CD4-positive, alpha-beta T cell (primary cell): ENCODE measurements around the gene LPP. TPM values are rescaled to one million over a fixed set of nuclear protein-coding genes. Genes with fewer than 3 reads are reported as not detected.

Source experiments
- ATAC-seq: fragments of 200-7000 bp; cut with Tn5 transposase; one replicate; pipeline ENCODE4 v1.10.0; 2022; ENCODE audit warnings: mild to moderate bottlenecking; ENCODE audit not compliant: poor library complexity
- CTCF ChIA-PET: fragments of 350-600 bp; sonication (Branson Sonifier 250); formaldehyde crosslinking; loops from one replicate; lab custom pipeline; 2021; ENCODE audit warnings: antibody characterized with exemption, inconsistent platforms; lab: Charles Lee
- POLR2A ChIA-PET: fragments of 350-600 bp; sonication (Branson Sonifier 250); formaldehyde crosslinking; loops from one replicate; lab custom pipeline; 2021; ENCODE audit warnings: antibody characterized with exemption, inconsistent platforms; lab: Charles Lee
- DNase-seq, 14 experiments: peaks; one replicate each; pipeline ENCODE4 v3.0.0-alpha.2; 2013 to 2020; ENCODE audit warnings: mixed read lengths in 2 of 14
- H3K27ac ChIP-seq, 2 donors: one replicate each; pipeline versions ENCODE4 v1.5.1 to v1.7.0; 2013; ENCODE audit warnings: low read length in 2 of 2, low read depth in 1 of 2, mild to moderate bottlenecking in 1 of 2
- H3K27me3 ChIP-seq, 2 experiments: 1 replicate in 1 of 2; 2 replicates in 1 of 2; pipeline versions ENCODE4 v1.6.1 to v1.7.0; 2013; ENCODE audit warnings: low read length in 2 of 2, control low read depth in 1 of 2, mild to moderate bottlenecking in 1 of 2, moderate library complexity in 1 of 2; ENCODE audit not compliant: insufficient read depth in 2 of 2, control insufficient read depth in 1 of 2
- H3K36me3 ChIP-seq: one replicate; pipeline ENCODE4 v1.6.1; 2013; ENCODE audit warnings: low read length, control low read depth; ENCODE audit not compliant: insufficient read depth
- H3K4me1 ChIP-seq: one replicate; pipeline ENCODE4 v1.6.1; 2013; ENCODE audit warnings: low read length, control low read depth; ENCODE audit not compliant: insufficient read depth
- H3K4me3 ChIP-seq: one replicate; pipeline ENCODE4 v1.5.1; 2013; ENCODE audit warnings: mild to moderate bottlenecking, low read length, moderate library complexity
- H3K9me3 ChIP-seq, 2 experiments: 1 replicate in 1 of 2; 2 replicates in 1 of 2; pipeline versions ENCODE4 v1.6.1 to v1.7.0; 2013; ENCODE audit warnings: low read length in 2 of 2, mild to moderate bottlenecking in 2 of 2, control low read depth in 1 of 2, moderate library complexity in 1 of 2; ENCODE audit not compliant: control insufficient read depth in 1 of 2, insufficient read depth in 1 of 2
- H3K27ac Mint-ChIP-seq: one replicate; pipeline ENCODE4 v1.8.0; 2020; ENCODE audit warnings: mixed read lengths
- H3K27me3 Mint-ChIP-seq: one replicate; pipeline ENCODE4 v1.8.0; 2021; ENCODE audit warnings: mixed read lengths
- H3K36me3 Mint-ChIP-seq: one replicate; pipeline ENCODE4 v1.8.0; 2021; ENCODE audit warnings: low read depth, mixed read lengths
- H3K4me1 Mint-ChIP-seq: one replicate; pipeline ENCODE4 v1.8.0; 2021; ENCODE audit warnings: low read depth, mixed read lengths
- H3K4me3 Mint-ChIP-seq: one replicate; pipeline ENCODE4 v1.8.0; 2020; ENCODE audit warnings: mild to moderate bottlenecking, mixed read lengths
- H3K9me3 Mint-ChIP-seq: one replicate; pipeline ENCODE4 v1.8.0; 2020; ENCODE audit warnings: mixed read lengths
- intact Hi-C, 2 experiments: fragments of 100-400 bp; cut with DNase I in 1 of 2; cut with micrococcal nuclease in 1 of 2; formaldehyde crosslinking; loops; one replicate each; pipeline versions ENCODE4 v1.15.1 to v1.9.0; 2023 to 2025; cut with DNase I, micrococcal nuclease
- total RNA-seq, 174 experiments: library from RNA in 2 of 174; stranded (reverse) in 2 of 174; gene quantifications; one replicate each; pipeline ENCODE4 v1.2.3 and lab custom pipeline; 2021 to 2026
- TF ChIP-seq, protein P1 (sequence below): fragments of 200-600 bp; IDR thresholded peaks from one replicate; pipeline ENCODE4 v1.8.0; 2022; ENCODE audit warnings: antibody characterized with exemption, mild to moderate bottlenecking

The LPP gene
- total RNA-seq, 2 experiments from 2014 or later, result 45.6 to 45.9 TPM

DNA sequence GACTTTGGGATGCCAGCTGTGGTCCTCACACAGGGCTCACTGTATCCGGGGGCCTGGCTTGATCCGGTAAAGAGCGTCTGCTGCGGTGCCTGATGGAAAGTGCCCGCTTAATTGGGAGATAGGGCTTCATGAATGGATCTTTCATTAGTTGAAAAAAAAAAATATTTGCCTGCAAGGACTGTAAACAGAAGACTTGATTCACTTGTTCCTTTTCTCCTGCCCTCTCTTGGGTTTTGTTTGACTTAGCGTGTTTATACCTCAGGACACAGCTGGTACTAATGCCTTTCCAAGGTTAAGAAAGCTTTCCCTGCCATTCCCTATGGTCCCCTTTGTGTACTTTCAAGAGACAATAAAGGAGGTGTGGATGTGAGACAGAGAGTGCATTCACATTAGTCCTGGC, 493.3 kb downstream of the LPP start:
- no peaks in the 10 kb centered on the region for H3K27me3 ChIP-seq
- H3K27ac Mint-ChIP-seq, result no peak overlapping the region
- H3K9me3 ChIP-seq, result no peaks in the 10 kb centered on the region
- no peaks in the 10 kb centered on the region for H3K9me3 Mint-ChIP-seq
- H3K27ac ChIP-seq, result no peak overlapping the region
- H3K36me3 Mint-ChIP-seq, result no peaks in the 10 kb centered on the region
- no peaks in the 10 kb centered on the region for H3K4me1 ChIP-seq
- no peaks in the 10 kb centered on the region for H3K4me1 Mint-ChIP-seq
- no peak overlapping the region for H3K4me3 ChIP-seq
- POLR2A ChIA-PET, result no interaction called here
- H3K4me3 Mint-ChIP-seq, result no peak overlapping the region
- no peaks in the 10 kb centered on the region for H3K36me3 ChIP-seq
- no peaks in the 10 kb centered on the region for H3K27me3 Mint-ChIP-seq
- TF ChIP-seq, protein P1, sequence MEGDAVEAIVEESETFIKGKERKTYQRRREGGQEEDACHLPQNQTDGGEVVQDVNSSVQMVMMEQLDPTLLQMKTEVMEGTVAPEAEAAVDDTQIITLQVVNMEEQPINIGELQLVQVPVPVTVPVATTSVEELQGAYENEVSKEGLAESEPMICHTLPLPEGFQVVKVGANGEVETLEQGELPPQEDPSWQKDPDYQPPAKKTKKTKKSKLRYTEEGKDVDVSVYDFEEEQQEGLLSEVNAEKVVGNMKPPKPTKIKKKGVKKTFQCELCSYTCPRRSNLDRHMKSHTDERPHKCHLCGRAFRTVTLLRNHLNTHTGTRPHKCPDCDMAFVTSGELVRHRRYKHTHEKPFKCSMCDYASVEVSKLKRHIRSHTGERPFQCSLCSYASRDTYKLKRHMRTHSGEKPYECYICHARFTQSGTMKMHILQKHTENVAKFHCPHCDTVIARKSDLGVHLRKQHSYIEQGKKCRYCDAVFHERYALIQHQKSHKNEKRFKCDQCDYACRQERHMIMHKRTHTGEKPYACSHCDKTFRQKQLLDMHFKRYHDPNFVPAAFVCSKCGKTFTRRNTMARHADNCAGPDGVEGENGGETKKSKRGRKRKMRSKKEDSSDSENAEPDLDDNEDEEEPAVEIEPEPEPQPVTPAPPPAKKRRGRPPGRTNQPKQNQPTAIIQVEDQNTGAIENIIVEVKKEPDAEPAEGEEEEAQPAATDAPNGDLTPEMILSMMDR, result no peak
- ATAC-seq (no peak), DNase-seq (no peak)
- CTCF ChIA-PET, result interaction anchor here (1.3 kb wide), 1 partner anchor 907 kb away, joined by 3 read pairs; no protein-coding TSS in a partner anchor
- intact Hi-C loops, result no loop called here

DNA sequence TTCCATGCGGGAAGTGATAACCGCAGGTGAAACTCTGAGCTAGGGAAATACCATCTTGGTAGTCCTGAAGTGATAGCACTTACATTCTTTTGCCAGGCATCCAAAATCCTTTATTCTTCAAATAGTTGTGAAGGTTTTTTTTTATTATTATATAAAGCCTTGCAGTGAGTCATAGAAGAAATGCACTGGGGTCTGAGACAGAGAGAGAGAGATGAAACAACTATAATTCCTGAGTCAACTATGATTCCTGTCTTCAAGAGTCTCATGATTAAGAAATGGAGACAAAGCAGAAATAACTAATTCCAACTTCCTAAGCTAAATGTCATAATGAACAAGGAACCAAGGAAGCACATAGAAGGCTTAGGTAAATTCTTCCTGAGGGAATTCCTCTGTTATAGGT, 495.6 kb downstream of the LPP start:
- H3K4me1 ChIP-seq, result no peaks in the 10 kb centered on the region
- CTCF ChIA-PET, result no interaction called here
- TF ChIP-seq, protein P1, result no peak
- H3K27me3 ChIP-seq, result no peaks in the 10 kb centered on the region
- Mint-ChIP-seq H3K4me1 (peaks cover 6% of the 10 kb centered on the region), H3K9me3 (no peaks in the 10 kb centered on the region), H3K27ac (no peak overlapping the region), H3K4me3 (no peak overlapping the region), H3K27me3 (no peaks in the 10 kb centered on the region), H3K36me3 (no peaks in the 10 kb centered on the region)
- no peak overlapping the region for H3K4me3 ChIP-seq
- no peaks in the 10 kb centered on the region for H3K36me3 ChIP-seq
- no peak overlapping the region for H3K27ac ChIP-seq
- POLR2A ChIA-PET, result no interaction called here
- ATAC-seq (no peak), DNase-seq (no peak)
- intact Hi-C loops, result no loop called here
- no peaks in the 10 kb centered on the region for H3K9me3 ChIP-seq

DNA sequence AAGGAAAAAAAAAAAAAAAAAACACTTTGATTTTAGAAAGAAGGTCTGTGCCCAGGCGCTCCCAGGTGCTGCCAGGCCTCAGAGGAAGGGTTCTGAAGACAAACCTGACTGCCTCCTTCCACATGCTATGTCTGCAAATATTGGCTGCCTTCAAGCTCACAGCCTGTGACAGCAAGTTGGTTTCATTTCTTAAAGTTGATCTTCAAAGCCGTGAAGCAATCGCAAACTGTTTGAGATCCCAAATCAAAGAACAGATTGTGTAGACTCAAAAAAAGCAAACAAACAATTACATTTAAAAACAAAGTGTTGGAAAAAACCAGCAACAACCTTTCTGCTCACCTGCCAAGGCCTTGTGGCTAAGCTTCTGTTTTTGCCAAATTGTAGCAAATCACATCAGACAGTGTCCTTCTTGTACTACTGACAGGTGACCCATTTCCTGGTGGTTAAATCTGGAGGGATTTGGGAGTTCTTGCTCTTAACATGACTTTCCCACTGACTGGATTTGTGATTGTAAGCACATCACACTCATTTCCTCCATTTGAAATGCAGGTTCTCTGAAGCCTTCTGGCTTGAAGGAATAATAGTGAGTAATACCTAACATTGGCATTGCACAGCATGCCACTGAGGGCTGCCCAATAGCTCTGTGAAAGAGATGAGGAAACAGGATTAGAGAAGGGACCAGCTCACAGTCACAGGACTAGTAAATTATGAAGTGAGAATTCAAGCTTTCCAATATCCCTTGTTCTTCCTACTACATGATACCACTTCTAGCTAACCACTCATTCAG, 502.4 kb downstream of the LPP start:
- Histone ChIP-seq H3K9me3 (no peaks in the 10 kb centered on the region), H3K27me3 (no peaks in the 10 kb centered on the region), H3K27ac (no peak overlapping the region), H3K36me3 (no peaks in the 10 kb centered on the region), H3K4me1 (no peaks in the 10 kb centered on the region), H3K4me3 (no peak overlapping the region)
- ATAC-seq, result no peak
- POLR2A ChIA-PET, result no interaction called here
- Mint-ChIP-seq H3K27me3 (no peaks in the 10 kb centered on the region), H3K4me1 (peaks cover 12% of the 10 kb centered on the region), H3K9me3 (no peaks in the 10 kb centered on the region), H3K4me3 (no peak overlapping the region), H3K36me3 (no peaks in the 10 kb centered on the region), H3K27ac (no peak overlapping the region)
- peak in 2 of 14 experiments; percentile 16 to 26 for DNase-seq
- intact Hi-C loops, result no loop called here
- CTCF ChIA-PET, result no interaction called here
- TF ChIP-seq, protein P1, result no peak
